Central memory CD8-positive, alpha-beta T cell (primary cell): ENCODE data around the gene SEC14L6.
"Not testable (repeated sequence)": the region's sequence is repeated elsewhere in the genome, so short reads cannot be mapped to it uniquely, and the experiment has no call there.

Experiments used
- ATAC-seq: fragments of 150-1000 bp; cut with Tn5 transposase; replicated peaks from 2 replicates; pipeline ENCODE4 v1.10.0; 2022; ENCODE audit warnings: mild to moderate bottlenecking, moderate FRiP score, moderate number of reproducible peaks; ENCODE audit not compliant: poor library complexity, severe bottlenecking; ENCODE audit errors: extremely low read depth
- DNase-seq, 2 donors: peaks; one replicate each; pipeline ENCODE4 v3.0.0; 2021; ENCODE audit warnings: low spot score in 2 of 2
- H3K27ac Mint-ChIP-seq: one replicate; pipeline ENCODE4 v1.8.0; 2022; ENCODE audit warnings: low read depth, mild to moderate bottlenecking, moderate library complexity, mixed read lengths
- H3K27me3 Mint-ChIP-seq: one replicate; pipeline ENCODE4 v1.8.0; 2022; ENCODE audit warnings: mixed read lengths
- H3K36me3 Mint-ChIP-seq: one replicate; pipeline ENCODE4 v1.8.0; 2022; ENCODE audit warnings: mild to moderate bottlenecking, moderate library complexity, mixed read lengths; ENCODE audit not compliant: insufficient read depth
- H3K4me1 Mint-ChIP-seq: one replicate; pipeline ENCODE4 v1.8.0; 2022; ENCODE audit warnings: mixed read lengths
- H3K4me3 Mint-ChIP-seq: one replicate; pipeline ENCODE4 v1.8.0; 2022; ENCODE audit warnings: mild to moderate bottlenecking, moderate library complexity, mixed read lengths
- H3K9me3 Mint-ChIP-seq: one replicate; pipeline ENCODE4 v1.8.0; 2022; ENCODE audit warnings: mixed read lengths

Gene SEC14L6

DNA sequence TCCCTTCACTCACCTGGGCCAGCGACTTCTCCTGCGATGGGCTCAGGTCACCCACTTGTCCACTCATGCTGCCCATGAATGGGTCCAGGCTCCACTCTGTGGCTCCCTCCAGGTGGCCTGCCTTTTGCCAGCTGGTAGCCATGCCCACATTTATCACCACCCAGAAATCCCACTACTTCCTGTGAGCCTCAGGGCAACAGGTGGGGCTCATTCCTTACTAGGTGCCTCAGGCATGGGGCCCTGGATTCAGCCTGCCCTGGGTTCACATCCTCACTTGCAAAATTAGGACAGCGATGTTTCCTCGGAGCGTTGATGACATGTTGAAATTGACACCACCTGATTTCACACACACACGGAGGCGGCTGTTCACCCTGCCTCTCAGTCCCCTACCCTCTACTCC lies at the start of gene SEC14L6:
SEC14L6 (minus strand) TSS at position 126 of the 400 bp plus-strand sequence; CDS start at position 67, 59 bp downstream.
- H3K36me3 Mint-ChIP-seq = peaks cover 3% of the 10 kb centered on the region
- ATAC-seq (no peak), DNase-seq (no peak)
- no peak within 1 kb of the TSS for H3K4me3 Mint-ChIP-seq
- no peak within 1 kb of the TSS for H3K27ac Mint-ChIP-seq
- peaks cover 66% of the 10 kb centered on the region for H3K27me3 Mint-ChIP-seq
- H3K4me1 Mint-ChIP-seq = no peaks in the 10 kb centered on the region
- H3K9me3 Mint-ChIP-seq = no peaks in the 10 kb centered on the region

DNA sequence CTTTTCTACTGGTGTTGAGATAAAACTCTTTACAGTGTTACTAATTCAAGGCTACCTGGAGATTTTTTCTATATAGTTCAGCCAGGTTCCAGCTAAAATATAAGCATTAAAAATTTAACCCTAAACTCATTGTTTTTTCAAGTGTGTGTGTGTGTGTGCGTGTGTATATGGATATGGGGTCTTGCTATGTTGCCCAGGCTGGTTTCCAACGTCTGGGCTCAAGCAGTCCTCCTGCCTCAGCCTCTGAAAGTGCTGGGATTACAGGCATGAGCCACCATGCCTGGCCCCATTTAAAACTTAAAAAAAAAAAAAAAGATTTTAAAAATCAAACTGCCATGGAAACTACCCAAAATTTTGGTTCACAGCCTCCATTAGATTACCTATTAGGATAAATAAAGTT lies 49.7 kb upstream of the SEC14L6 start:
- Mint-ChIP-seq H3K4me1 (no peaks in the 10 kb centered on the region), H3K27ac (no peak overlapping the region), H3K4me3 (no peak overlapping the region), H3K36me3 (no peaks in the 10 kb centered on the region), H3K9me3 (no peaks in the 10 kb centered on the region), H3K27me3 (peaks cover 11% of the 10 kb centered on the region)
- ATAC-seq (no peak), DNase-seq (no peak)

- Mint-ChIP-seq H3K27me3 (peaks cover 11% of the 10 kb centered on the region), H3K4me1 (peaks cover 14% of the 10 kb centered on the region), H3K36me3 (peaks cover 18% of the 10 kb centered on the region)
- H3K27ac Mint-ChIP-seq, H3K4me3 Mint-ChIP-seq, DNase-seq, ATAC-seq, H3K9me3 Mint-ChIP-seq: not testable (repeated sequence)
These were observed 45.8 kb upstream of the SEC14L6 start for GRCh38 chr22:30592360-30592713.

DNA sequence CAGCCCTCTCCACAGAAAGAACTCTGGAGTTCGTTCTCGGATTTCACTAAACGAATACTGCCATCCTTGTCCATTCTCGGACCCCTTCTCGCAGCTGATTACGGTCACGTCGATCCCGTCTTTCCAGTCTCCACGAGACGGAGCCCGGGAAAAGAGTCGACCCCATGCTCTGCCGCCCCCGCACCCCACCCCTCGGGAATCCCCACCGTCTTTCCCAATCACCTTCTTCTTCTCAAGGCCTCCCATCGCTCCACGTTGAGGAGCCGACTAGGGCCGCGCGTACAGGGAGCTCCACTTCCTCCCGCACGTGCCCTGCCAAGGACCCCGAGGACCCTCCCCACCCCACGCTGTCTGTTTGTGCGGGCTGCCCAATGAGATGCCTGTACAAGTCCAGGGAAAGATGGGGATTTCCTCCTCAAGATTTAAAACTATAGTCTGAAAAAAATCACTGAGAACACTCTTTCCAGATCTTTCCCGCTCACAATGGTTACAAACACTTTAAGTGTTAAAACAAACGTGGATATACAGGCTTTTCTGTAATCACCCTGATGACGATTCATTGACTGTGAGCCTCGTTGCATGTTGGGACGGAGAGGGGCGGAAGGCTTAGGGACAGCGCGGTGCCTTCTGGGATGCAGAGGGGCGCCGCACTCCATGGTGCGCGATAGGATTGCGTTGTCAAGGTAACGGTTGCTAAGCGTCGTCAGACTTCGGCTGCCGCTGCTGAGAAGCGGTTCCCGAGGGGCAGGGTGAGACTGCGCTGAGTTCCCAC lies 45.2 kb upstream of the SEC14L6 start, which contains the start of gene PES1:
PES1 (minus strand) TSS at position 323 of the 772 bp plus-strand sequence; CDS start at position 246, 77 bp downstream.
- Mint-ChIP-seq H3K36me3 (peaks cover 23% of the 10 kb centered on the region), H3K4me1 (peaks cover 14% of the 10 kb centered on the region), H3K27ac (no peak within 1 kb of the TSS)

GRCh38 chr22:30591191-30591587 lies 44.6 kb upstream of the SEC14L6 start:
- Mint-ChIP-seq H3K4me3 (no peak overlapping the region), H3K27me3 (peaks cover 11% of the 10 kb centered on the region), H3K27ac (no peak overlapping the region), H3K4me1 (peaks cover 14% of the 10 kb centered on the region), H3K36me3 (peaks cover 29% of the 10 kb centered on the region), H3K9me3 (no peaks in the 10 kb centered on the region)
- ATAC-seq = no peak
- no peak for DNase-seq

More for the DNA sequence above, 45.2 kb upstream of the SEC14L6 start, which contains the start of gene PES1:
- Mint-ChIP-seq H3K9me3 (no peaks in the 10 kb centered on the region), H3K27me3 (peaks cover 11% of the 10 kb centered on the region), H3K4me3 (no peak within 1 kb of the TSS)
- ATAC-seq = peak; percentile 100
- peak; percentile 91 to 95 for DNase-seq

DNA sequence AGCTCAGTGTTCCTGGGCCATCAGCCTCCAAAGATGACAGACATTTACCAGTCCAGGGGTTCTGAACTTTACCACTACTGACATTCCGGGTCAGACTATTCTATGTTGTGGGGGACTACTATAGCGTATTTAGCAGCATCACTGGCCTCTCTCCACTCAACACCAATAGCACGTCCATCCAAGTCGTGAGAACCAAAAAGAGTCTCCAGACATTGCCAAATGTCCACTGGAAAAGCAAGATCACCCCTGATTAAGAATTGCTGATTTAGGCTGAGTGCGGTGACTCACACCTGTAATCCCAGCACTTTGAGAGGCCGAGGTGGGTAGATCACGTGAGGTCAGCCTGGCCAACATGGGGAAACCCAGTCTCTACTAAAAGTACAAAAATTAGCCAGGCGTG lies 39.9 kb upstream of the SEC14L6 start:
- no peak overlapping the region for H3K4me3 Mint-ChIP-seq
- H3K36me3 Mint-ChIP-seq = peaks cover 54% of the 10 kb centered on the region
- H3K4me1 Mint-ChIP-seq = peaks cover 14% of the 10 kb centered on the region

DNA sequence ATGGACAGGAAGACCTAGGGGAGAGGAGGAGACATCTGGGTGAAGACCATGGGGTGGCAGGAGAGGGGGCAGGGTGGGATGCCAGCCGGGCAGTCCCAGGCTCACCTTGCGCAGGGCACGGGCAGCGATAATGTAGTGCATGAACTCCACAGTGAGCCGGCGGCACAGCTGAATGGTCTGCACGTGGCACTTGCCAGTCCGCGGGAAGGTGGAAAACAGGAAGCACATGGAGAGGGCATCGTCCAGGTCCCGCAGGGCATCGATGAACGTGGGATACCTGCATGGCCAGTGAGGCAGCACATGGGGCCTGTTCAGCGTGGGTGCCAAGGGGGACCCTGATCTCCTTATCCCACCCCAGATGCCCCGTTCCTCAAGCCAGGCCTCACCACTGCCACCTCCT lies 37.9 kb upstream of the SEC14L6 start:
- DNase-seq (no peak), ATAC-seq (no peak)
- H3K27me3 Mint-ChIP-seq = no peaks in the 10 kb centered on the region
- no peak overlapping the region for H3K4me3 Mint-ChIP-seq
- peaks cover 68% of the 10 kb centered on the region for H3K36me3 Mint-ChIP-seq
- H3K4me1 Mint-ChIP-seq = peaks cover 2% of the 10 kb centered on the region
- no peak overlapping the region for H3K27ac Mint-ChIP-seq
- no peaks in the 10 kb centered on the region for H3K9me3 Mint-ChIP-seq

More for the DNA sequence above, 39.9 kb upstream of the SEC14L6 start:
- ATAC-seq = no peak
- Mint-ChIP-seq H3K9me3 (no peaks in the 10 kb centered on the region), H3K27me3 (no peaks in the 10 kb centered on the region), H3K27ac (no peak overlapping the region)
- DNase-seq = no peak

DNA sequence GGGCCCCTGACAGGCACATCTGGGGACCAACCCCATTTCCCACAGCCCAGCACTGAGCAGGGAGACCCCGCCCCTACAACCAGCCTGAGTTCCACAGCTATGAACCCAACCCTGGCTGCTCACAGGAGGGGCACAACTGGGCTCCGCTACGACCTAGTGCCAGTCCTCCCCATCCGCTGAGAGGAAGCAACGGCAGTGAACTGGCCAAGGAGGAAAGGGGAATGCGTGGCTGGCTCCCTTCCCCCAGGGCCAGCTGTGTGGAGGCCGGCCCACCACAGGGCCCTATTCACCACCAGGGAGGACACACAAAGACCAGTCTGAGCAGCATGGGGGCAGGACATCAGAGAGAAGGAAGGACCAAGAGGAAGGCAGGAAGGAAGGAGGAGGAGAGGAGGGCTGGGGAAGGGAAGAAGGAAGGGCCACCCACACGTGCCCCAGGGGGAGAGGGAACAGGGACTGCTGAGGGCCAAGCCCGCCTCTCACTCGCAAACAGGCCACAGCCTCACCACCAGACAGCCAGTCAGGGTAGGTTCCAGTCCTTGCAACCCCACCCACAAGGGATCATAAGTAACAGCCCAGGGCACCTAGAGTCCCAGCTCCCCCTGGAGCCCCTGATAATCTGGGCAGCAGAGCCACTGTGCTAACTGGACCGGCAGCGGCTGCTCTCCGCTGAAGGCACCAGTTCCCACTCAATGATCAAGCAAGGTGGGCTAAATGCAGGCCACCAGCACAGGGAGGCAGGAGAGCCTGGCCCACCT lies 36.4 kb upstream of the SEC14L6 start:
- no peak for DNase-seq
- no peak overlapping the region for H3K4me3 Mint-ChIP-seq
- no peak overlapping the region for H3K27ac Mint-ChIP-seq
- peaks cover 66% of the 10 kb centered on the region for H3K36me3 Mint-ChIP-seq
- H3K27me3 Mint-ChIP-seq = no peaks in the 10 kb centered on the region
- no peaks in the 10 kb centered on the region for H3K9me3 Mint-ChIP-seq
- ATAC-seq = no peak
- H3K4me1 Mint-ChIP-seq = no peaks in the 10 kb centered on the region

DNA sequence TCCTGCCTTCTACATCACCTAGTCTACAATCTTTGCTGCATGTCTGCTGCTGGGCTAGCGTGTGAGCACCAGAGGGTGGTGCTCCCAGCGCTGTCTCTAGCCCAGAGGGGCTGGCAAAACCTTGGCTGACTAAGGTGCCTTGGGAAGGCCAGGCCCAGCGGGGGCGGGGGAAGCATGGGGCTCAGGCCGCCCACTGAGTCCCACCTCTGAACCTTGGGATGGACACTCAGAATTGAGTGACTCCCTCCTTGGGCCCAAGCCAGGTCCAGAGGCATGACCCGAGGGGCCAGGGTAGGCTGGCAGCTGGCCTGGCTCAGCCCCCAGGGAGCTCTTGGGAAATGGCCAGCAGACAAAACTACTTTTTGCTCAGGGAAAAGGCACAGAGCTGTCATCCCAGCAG lies 35.5 kb upstream of the SEC14L6 start:
- H3K9me3 Mint-ChIP-seq = no peaks in the 10 kb centered on the region
- peaks cover 67% of the 10 kb centered on the region for H3K36me3 Mint-ChIP-seq
- H3K27me3 Mint-ChIP-seq = no peaks in the 10 kb centered on the region
- no peak overlapping the region for H3K4me3 Mint-ChIP-seq
- ATAC-seq (no peak), DNase-seq (no peak)
- no peaks in the 10 kb centered on the region for H3K4me1 Mint-ChIP-seq
- H3K27ac Mint-ChIP-seq = no peak overlapping the region

DNA sequence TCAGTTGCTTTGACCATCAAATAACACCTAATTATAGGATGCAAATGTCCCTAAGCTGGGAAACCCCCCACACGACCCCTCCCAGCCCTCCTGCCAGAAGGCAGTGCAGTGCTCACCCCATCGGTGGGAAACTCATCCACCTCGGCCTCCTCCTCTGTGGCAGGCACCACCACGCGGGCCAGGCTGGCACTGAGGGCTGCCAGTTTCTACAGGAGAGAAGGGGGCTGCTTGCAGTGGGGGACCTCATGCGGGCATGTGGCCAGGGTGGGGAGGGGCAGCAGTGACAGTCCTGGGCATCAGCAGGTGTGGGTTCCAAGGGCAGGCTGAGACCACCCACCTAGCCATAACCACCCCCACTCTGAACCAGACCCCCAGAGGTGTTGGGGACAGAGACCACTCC lies 34.4 kb upstream of the SEC14L6 start:
- Mint-ChIP-seq H3K4me3 (no peak overlapping the region), H3K27ac (peak overlapping the region; percentile 65), H3K36me3 (peaks cover 61% of the 10 kb centered on the region), H3K9me3 (no peaks in the 10 kb centered on the region), H3K4me1 (no peaks in the 10 kb centered on the region), H3K27me3 (no peaks in the 10 kb centered on the region)
- ATAC-seq (no peak), DNase-seq (no peak)

GRCh38 chr22:30578481-30578880 lies 31.9 kb upstream of the SEC14L6 start:
- no peaks in the 10 kb centered on the region for H3K27me3 Mint-ChIP-seq
- ATAC-seq = no peak
- peaks cover 47% of the 10 kb centered on the region for H3K36me3 Mint-ChIP-seq

GRCh38 chr22:30575859-30576258 lies 29.3 kb upstream of the SEC14L6 start:
- Mint-ChIP-seq H3K4me3 (no peak overlapping the region), H3K27me3 (no peaks in the 10 kb centered on the region), H3K36me3 (peaks cover 40% of the 10 kb centered on the region), H3K9me3 (no peaks in the 10 kb centered on the region), H3K4me1 (no peaks in the 10 kb centered on the region), H3K27ac (no peak overlapping the region)
- ATAC-seq = no peak
- DNase-seq = no peak

More at GRCh38 chr22:30578481-30578880, 31.9 kb upstream of the SEC14L6 start:
- Mint-ChIP-seq H3K4me1 (no peaks in the 10 kb centered on the region), H3K9me3 (no peaks in the 10 kb centered on the region), H3K4me3 (no peak overlapping the region), H3K27ac (no peak overlapping the region)
- DNase-seq = no peak
